Measurements from ENCODE around the gene PLA2G4E.

DNA sequence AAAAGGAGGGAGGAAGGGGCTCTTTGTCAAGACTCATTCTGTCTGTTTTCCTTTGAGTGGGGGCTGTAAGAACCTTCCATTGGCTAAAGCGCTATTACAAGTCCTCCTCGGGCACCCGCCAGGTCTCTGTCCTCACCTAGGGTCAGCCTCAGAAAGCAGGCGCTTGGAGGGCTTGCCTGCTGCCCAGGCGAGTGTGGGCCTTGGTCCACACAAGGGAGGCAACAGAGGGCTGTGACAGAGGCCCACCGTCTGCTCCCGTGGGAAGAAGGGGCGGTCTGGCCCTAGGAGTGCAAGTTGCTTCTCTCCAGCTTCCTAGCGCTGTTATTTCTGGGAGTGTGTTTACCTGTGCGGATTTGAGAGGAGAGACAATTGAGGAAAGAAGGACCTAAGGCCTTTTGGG lies 24.5 kb downstream of the PLA2G4E start:
- TF ChIP-seq TARDBP (IDR thresholded peaks at IDR 0.05) (no peak), FOXM1 (IDR thresholded peaks at IDR 0.05; ENCODE audit: borderline replicate concordance) (no peak), FOXK2 (IDR thresholded peaks at IDR 0.05) (no peak)
